HEK293 (cell line): ENCODE data around the gene CLCN7.

ENCODE experiments used
- CTCF ChIA-PET: fragments of 350-600 bp; formaldehyde crosslinking; extraction: SDS; loops from one replicate; lab custom pipeline; 2021; ENCODE audit warnings: antibody characterized with exemption; lab: Yijun Ruan, JAX
- POLR2A ChIA-PET: fragments of 300-600 bp; formaldehyde crosslinking; extraction: SDS; loops from one replicate; lab custom pipeline; 2020; ENCODE audit warnings: antibody characterized with exemption, inconsistent platforms; lab: Yijun Ruan, JAX
- H3K27ac ChIP-seq: fragments of 200-500 bp; sonication (Bioruptor generic); 2 replicates; pipeline ENCODE4 v1.5.1; 2014; ENCODE audit warnings: low read depth, low read length, control low read depth, inconsistent platforms; ENCODE audit errors: extremely low read depth
- H3K36me3 ChIP-seq, 2 experiments: fragments of 200-500 bp in 1 of 2; sonication (Bioruptor generic) in 1 of 2; 1 replicate in 1 of 2; 2 replicates in 1 of 2; pipeline ENCODE4 v1.5.1; 2014 to 2017; ENCODE audit warnings: inconsistent platforms in 2 of 2, low read length in 2 of 2; ENCODE audit not compliant: control insufficient read depth in 2 of 2, insufficient read depth in 1 of 2
- H3K4me1 ChIP-seq: fragments of 200-500 bp; sonication (Bioruptor generic); 2 replicates; pipeline ENCODE4 v1.5.1; 2014; ENCODE audit warnings: mild to moderate bottlenecking, low read length, inconsistent platforms; ENCODE audit not compliant: control insufficient read depth, insufficient read depth
- H3K4me3 ChIP-seq: 2 replicates; pipeline ENCODE4 v1.5.1; 2011; ENCODE audit warnings: low read depth, mild to moderate bottlenecking, control low read depth, low read length, moderate library complexity
- H3K9me3 ChIP-seq: fragments of 200-500 bp; sonication (Bioruptor generic); 2 replicates; pipeline ENCODE4 v1.5.1; 2014; ENCODE audit warnings: low read depth, low read length, inconsistent platforms; ENCODE audit not compliant: control insufficient read depth, insufficient read depth
- GLI2 ChIP-seq: fragments of 450-650 bp; formaldehyde crosslinking; IDR thresholded peaks from 2 replicates; pipeline ENCODE4; 2017; ENCODE audit warnings: missing biosample characterization, missing genetic modification characterization, low read depth, borderline replicate concordance
- HOXC10 ChIP-seq: sonication (generic); formaldehyde crosslinking; IDR thresholded peaks from 2 replicates; pipeline ENCODE4 v1.8.1; 2023; ENCODE audit warnings: mild to moderate bottlenecking, missing genetic modification reagents
- MEIS1 ChIP-seq: sonication (generic); formaldehyde crosslinking; IDR thresholded peaks from 2 replicates; pipeline ENCODE4 v1.8.1; 2022; ENCODE audit warnings: missing genetic modification reagents, mild to moderate bottlenecking, borderline replicate concordance
- TRIM28 ChIP-seq: IDR thresholded peaks from 2 replicates; pipeline ENCODE4 v1.6.1; 2011; ENCODE audit warnings: low read length, control low read depth, borderline replicate concordance
- ZBTB11 ChIP-seq: fragments of 450-650 bp; formaldehyde crosslinking; conservative IDR thresholded peaks from 2 replicates; pipeline ENCODE4 v1.5.1; 2016; ENCODE audit warnings: low read depth, missing biosample characterization, missing genetic modification characterization
- ZBTB48 ChIP-seq: fragments of 450-650 bp; formaldehyde crosslinking; IDR thresholded peaks from 2 replicates; pipeline ENCODE4 v1.5.1; 2016; ENCODE audit warnings: missing biosample characterization, missing genetic modification characterization
- ZBTB49 ChIP-seq: fragments of 450-650 bp; formaldehyde crosslinking; IDR thresholded peaks from 2 replicates; pipeline ENCODE4 v1.5.1; 2016; ENCODE audit warnings: missing biosample characterization, missing genetic modification characterization, low read depth
- ZFP41 ChIP-seq: fragments of 450-650 bp; formaldehyde crosslinking; IDR thresholded peaks from 2 replicates; pipeline ENCODE4 v1.5.1; 2016; ENCODE audit warnings: missing biosample characterization, missing genetic modification characterization, borderline replicate concordance
- ZFP69B ChIP-seq: fragments of 450-650 bp; formaldehyde crosslinking; IDR thresholded peaks from 2 replicates; pipeline ENCODE4 v1.5.1; 2016; ENCODE audit warnings: missing biosample characterization, missing genetic modification characterization
- ZNF148 ChIP-seq: fragments of 450-650 bp; formaldehyde crosslinking; IDR thresholded peaks from 2 replicates; pipeline ENCODE4 v1.5.0; 2017; ENCODE audit warnings: missing biosample characterization, missing genetic modification characterization, borderline replicate concordance
- ZNF274 ChIP-seq, 2 experiments: fragments of 200-500 bp in 1 of 2; fragments of 450-650 bp in 1 of 2; sonication (Bioruptor generic) in 1 of 2; formaldehyde crosslinking in 1 of 2; IDR thresholded peaks; 2 replicates each; pipeline versions ENCODE4 v1.5.1 to v1.6.1; 2014 to 2016; ENCODE audit warnings: borderline replicate concordance in 1 of 2, inconsistent platforms in 1 of 2, low read length in 1 of 2, missing biosample characterization in 1 of 2, missing genetic modification characterization in 1 of 2
- ZNF335 ChIP-seq: fragments of 450-650 bp; formaldehyde crosslinking; conservative IDR thresholded peaks from 2 replicates; pipeline ENCODE4 v1.5.1; 2016; ENCODE audit warnings: missing biosample characterization, missing genetic modification characterization
- ZNF521 ChIP-seq: fragments of 450-650 bp; formaldehyde crosslinking; IDR thresholded peaks from 2 replicates; pipeline ENCODE4 v1.5.1; 2017; ENCODE audit warnings: missing biosample characterization, mild to moderate bottlenecking, missing genetic modification characterization
- ZNF558 ChIP-seq: fragments of 450-650 bp; formaldehyde crosslinking; IDR thresholded peaks from 2 replicates; pipeline ENCODE4 v1.5.1; 2016; ENCODE audit warnings: missing biosample characterization, missing genetic modification characterization
- ZNF610 ChIP-seq: fragments of 450-650 bp; formaldehyde crosslinking; IDR thresholded peaks from 2 replicates; pipeline ENCODE4 v1.5.1; 2016; ENCODE audit warnings: missing biosample characterization, missing genetic modification characterization, borderline replicate concordance
- ZNF660 ChIP-seq: fragments of 450-650 bp; IDR thresholded peaks from 2 replicates; pipeline ENCODE4 v1.5.1; 2018; ENCODE audit warnings: missing biosample characterization, mild to moderate bottlenecking, missing genetic modification characterization
- ZNF692 ChIP-seq: fragments of 450-650 bp; formaldehyde crosslinking; IDR thresholded peaks from 2 replicates; pipeline ENCODE4 v1.5.1; 2016; ENCODE audit warnings: missing biosample characterization, missing genetic modification characterization

Gene CLCN7

GRCh38 chr16:1458336-1458976, 16.4 kb downstream of the CLCN7 start:
- Histone ChIP-seq H3K27ac (no peak overlapping the region), H3K36me3 (peaks cover 0 to 76% of the 10 kb centered on the region in 2 experiments; a peak in 1 of 3 replicates), H3K9me3 (no peaks in the 10 kb centered on the region), H3K4me3 (no peak overlapping the region), H3K4me1 (no peaks in the 10 kb centered on the region)
- ChIA-PET CTCF (interaction anchor here (1.0 kb wide), 1 partner anchor 95 kb away, joined by 3 read pairs; no protein-coding TSS in a partner anchor), POLR2A (no interaction called here)
- TF ChIP-seq HOXC10 (CRISPR knock-in tag) (no peak), ZFP41 (tag by site-specific recombination) (no peak), ZNF335 (tag by site-specific recombination) (no peak), GLI2 (tag by site-specific recombination) (no peak), ZNF610 (no peak), ZBTB48 (tag by site-specific recombination) (no peak), ZNF660 (tag by site-specific recombination) (no peak), MEIS1 (CRISPR knock-in tag) (no peak), ZFP69B (tag by site-specific recombination) (no peak), ZNF692 (tag by site-specific recombination) (no peak), ZNF274 (IDR thresholded peaks at IDR 0.05; ENCODE audit: low read length) (no peak), ZNF274 (tag by site-specific recombination; IDR thresholded peaks at IDR 0.05; ENCODE audit: borderline replicate concordance) (no peak), ZNF521 (tag by site-specific recombination) (no peak), ZNF148 (tag by site-specific recombination) (no peak)

GRCh38 chr16:1457489-1458245, 17.2 kb downstream of the CLCN7 start:
- Histone ChIP-seq H3K9me3 (no peaks in the 10 kb centered on the region), H3K36me3 (peaks cover 0 to 74% of the 10 kb centered on the region in 2 experiments; a peak in 1 of 3 replicates), H3K27ac (no peak overlapping the region), H3K4me1 (no peaks in the 10 kb centered on the region), H3K4me3 (no peak overlapping the region)
- ChIA-PET POLR2A (no interaction called here), CTCF (no interaction called here)
- TF ChIP-seq ZBTB11 (tag by site-specific recombination) (no peak), ZBTB49 (tag by site-specific recombination) (no peak), TRIM28 (no peak), ZNF558 (tag by site-specific recombination) (no peak)
